Fibroblast of lung (primary cell): ENCODE measurements around the gene EPHB1. TPM values are rescaled to one million over a fixed set of nuclear protein-coding genes. Genes with fewer than 3 reads are reported as not detected.
"Not testable (repeated sequence)": the region's sequence is repeated elsewhere in the genome, so short reads cannot be mapped to it uniquely, and the experiment has no call there.

Experiments used
- DNase-seq, 2 donors: peaks; one replicate each; pipeline versions ENCODE4 v3.0.0 to v3.0.0-alpha.2; 2010; ENCODE audit warnings: low read depth in 2 of 2
- H2AFZ ChIP-seq: 2 replicates; pipeline ENCODE4 v1.5.1; 2012; ENCODE audit warnings: low read length, control low read depth, inconsistent platforms
- H3K27ac ChIP-seq: 2 replicates; pipeline ENCODE4 v1.5.1; 2011; ENCODE audit warnings: low read length, control low read depth; ENCODE audit not compliant: insufficient read depth
- H3K27me3 ChIP-seq: 2 replicates; pipeline ENCODE4 v1.5.1; 2011; ENCODE audit warnings: mild to moderate bottlenecking, low read length; ENCODE audit not compliant: control insufficient read depth, insufficient read depth
- H3K36me3 ChIP-seq: 2 replicates; pipeline ENCODE4 v1.5.1; 2011; ENCODE audit warnings: low read length; ENCODE audit not compliant: control insufficient read depth, insufficient read depth
- H3K4me1 ChIP-seq: 2 replicates; pipeline ENCODE4 v1.5.1; 2011; ENCODE audit warnings: low read length; ENCODE audit not compliant: control insufficient read depth, insufficient read depth; ENCODE audit errors: extremely low read depth
- H3K4me2 ChIP-seq: 2 replicates; pipeline ENCODE4 v1.5.1; 2011; ENCODE audit warnings: low read length, control low read depth; ENCODE audit not compliant: insufficient read depth; ENCODE audit errors: extremely low read depth
- H3K4me3 ChIP-seq, 4 experiments: fragments of 200-600 bp in 1 of 4; sonication (generic) in 1 of 4; replicated peaks in 1 of 4; 2 replicates each; pipeline ENCODE4 v1.5.1; 2011 to 2016; ENCODE audit warnings: low read length in 4 of 4, low read depth in 3 of 4, mild to moderate bottlenecking in 3 of 4, control low read depth in 2 of 4, inconsistent platforms in 1 of 4, mixed read lengths in 1 of 4; ENCODE audit not compliant: insufficient read depth in 1 of 4; ENCODE audit errors: control extremely low read depth in 1 of 4
- H3K79me2 ChIP-seq: 2 replicates; pipeline ENCODE4 v1.5.1; 2012; ENCODE audit warnings: mild to moderate bottlenecking, low read length, inconsistent platforms; ENCODE audit not compliant: control insufficient read depth, insufficient read depth
- H3K9ac ChIP-seq: 2 replicates; pipeline ENCODE4 v1.5.1; 2011; ENCODE audit warnings: mild to moderate bottlenecking, low read length, control low read depth; ENCODE audit not compliant: insufficient read depth
- H3K9me3 ChIP-seq: 2 replicates; pipeline ENCODE4 v1.5.1; 2012; ENCODE audit warnings: low read depth, low read length; ENCODE audit not compliant: control insufficient read depth, insufficient read depth
- H4K20me1 ChIP-seq: 2 replicates; pipeline ENCODE4 v1.5.1; 2011; ENCODE audit warnings: low read length; ENCODE audit not compliant: control insufficient read depth, insufficient read depth; ENCODE audit errors: extremely low read depth
- CTCF ChIP-seq, 2 donors: IDR thresholded peaks in 1 of 2; conservative IDR thresholded peaks in 1 of 2; 1 replicate in 1 of 2; 2 replicates in 1 of 2; pipeline ENCODE4 v1.5.1; 2011 to 2012; ENCODE audit warnings: low read length in 2 of 2, control low read depth in 1 of 2, inconsistent platforms in 1 of 2, low read depth in 1 of 2, mild to moderate bottlenecking in 1 of 2
- EZH2 ChIP-seq: IDR thresholded peaks from 2 replicates; pipeline ENCODE4 v1.5.1; 2012; ENCODE audit warnings: low read length, control low read depth, mild to moderate bottlenecking; ENCODE audit errors: missing control alignments
- polyA plus RNA-seq, 2 donors: library from polyadenylated mRNA; depleted of rRNA in 1 of 2; stranded (reverse) in 1 of 2; unstranded in 1 of 2; fragments of >200 nt; gene quantifications; 2 replicates each; pipeline ENCODE4 v1.2.1, GENCODE V29; 2011 to 2012; ENCODE audit warnings: missing spikeins in 1 of 2
- total RNA-seq: library from RNA; depleted of rRNA; stranded (reverse); fragments of >200 nt; gene quantifications from 2 replicates; pipeline ENCODE4 v1.2.1, GENCODE V29; 2014

EPHB1 gene
- total and polyA plus RNA-seq, 2 donors (not counting 1 experiment from before 2014, with no cell fraction given): 0.14 to 0.50 TPM

- DNase-seq: no peak
- Histone ChIP-seq H3K27ac (no peak overlapping the region), H4K20me1 (no peaks in the 10 kb centered on the region), H3K79me2 (no peaks in the 10 kb centered on the region), H3K27me3 (no peaks in the 10 kb centered on the region), H3K9me3 (no peaks in the 10 kb centered on the region), H3K9ac (no peak overlapping the region), H3K36me3 (no peaks in the 10 kb centered on the region), H3K4me2 (no peak overlapping the region), H3K4me3 (no peak overlapping the region), H3K4me1 (no peaks in the 10 kb centered on the region), H2AFZ (no peak overlapping the region)
- TF ChIP-seq EZH2: no peak
- TF ChIP-seq CTCF (conservative IDR thresholded peaks at IDR 0.05 in 1 of 2, IDR thresholded peaks at IDR 0.05 in 1 of 2; ENCODE audit: low read depth in 1 of 2, low read length in 2 of 2): no peak
Measured at GRCh38 chr3:135038186-135038585, 243.1 kb downstream of the EPHB1 start.

- not testable (repeated sequence) for H4K20me1 ChIP-seq, H3K4me3 ChIP-seq, H3K9ac ChIP-seq, H3K4me2 ChIP-seq, H3K4me1 ChIP-seq, H3K36me3 ChIP-seq, H3K27me3 ChIP-seq, DNase-seq, H2AFZ ChIP-seq, H3K27ac ChIP-seq, H3K9me3 ChIP-seq, H3K79me2 ChIP-seq
Measured at GRCh38 chr3:135039536-135039935, 244.5 kb downstream of the EPHB1 start.

- Histone ChIP-seq H3K36me3 (no peaks in the 10 kb centered on the region), H2AFZ (no peak overlapping the region), H3K79me2 (no peaks in the 10 kb centered on the region), H3K4me1 (no peaks in the 10 kb centered on the region), H4K20me1 (no peaks in the 10 kb centered on the region), H3K27ac (no peak overlapping the region), H3K4me2 (no peak overlapping the region), H3K27me3 (no peaks in the 10 kb centered on the region), H3K4me3 (no peak overlapping the region), H3K9me3 (no peaks in the 10 kb centered on the region), H3K9ac (no peak overlapping the region)
- TF ChIP-seq CTCF (conservative IDR thresholded peaks at IDR 0.05 in 1 of 2, IDR thresholded peaks at IDR 0.05 in 1 of 2; ENCODE audit: low read depth in 1 of 2, low read length in 2 of 2) (no peak), EZH2 (no peak)
- no peak for DNase-seq
Measured at GRCh38 chr3:135040321-135041240, 245.5 kb downstream of the EPHB1 start.
